Measurements from ENCODE around the gene RASA3.
"Not testable (repeated sequence)": the region's sequence is repeated elsewhere in the genome, so short reads cannot be mapped to it uniquely, and the experiment has no call there.

Gene RASA3

GRCh38 chr13:114020134-114020533, 112.3 kb downstream of the RASA3 start:
- not testable (repeated sequence) for DNase-seq (ENCODE audit: low spot score)

- peak; percentile 8 for DNase-seq (ENCODE audit: low spot score)
Observed at GRCh38 chr13:114019367-114019766, 113.1 kb downstream of the RASA3 start.

GRCh38 chr13:114018461-114019055, 113.9 kb downstream of the RASA3 start:
- DNase-seq (ENCODE audit: low spot score), result no peak

GRCh38 chr13:114017966-114018365, 114.5 kb downstream of the RASA3 start:
- no peak for DNase-seq (ENCODE audit: low spot score)

- no peak for DNase-seq (ENCODE audit: low spot score)
Observed at GRCh38 chr13:114017028-114017630, 115.3 kb downstream of the RASA3 start.

- DNase-seq (ENCODE audit: low spot score), result no peak
Observed at GRCh38 chr13:114016321-114017027, 115.9 kb downstream of the RASA3 start.

- DNase-seq (ENCODE audit: low spot score), result no peak
Observed at GRCh38 chr13:114015969-114016295, 116.5 kb downstream of the RASA3 start.

- DNase-seq (ENCODE audit: low spot score), result no peak
Observed at GRCh38 chr13:114015111-114015968, 117.1 kb downstream of the RASA3 start.

GRCh38 chr13:114013952-114014629, 118.3 kb downstream of the RASA3 start:
- DNase-seq (ENCODE audit: low spot score), result no peak

- no peak for DNase-seq (ENCODE audit: low spot score)
Observed at GRCh38 chr13:114013336-114013735, 119.1 kb downstream of the RASA3 start.

GRCh38 chr13:114012921-114013320, 119.5 kb downstream of the RASA3 start:
- no peak for DNase-seq (ENCODE audit: low spot score)

GRCh38 chr13:114012141-114012540, 120.3 kb downstream of the RASA3 start:
- no peak for DNase-seq (ENCODE audit: low spot score)

- no peak for DNase-seq (ENCODE audit: low spot score)
Observed at GRCh38 chr13:114011226-114011625, 121.2 kb downstream of the RASA3 start.

- DNase-seq (ENCODE audit: low spot score), result no peak
Observed at GRCh38 chr13:114010401-114011101, 121.9 kb downstream of the RASA3 start.

GRCh38 chr13:114009590-114010400, 122.6 kb downstream of the RASA3 start:
- no peak for DNase-seq (ENCODE audit: low spot score)

- no peak for DNase-seq (ENCODE audit: low spot score)
Observed at GRCh38 chr13:114008964-114009589, 123.3 kb downstream of the RASA3 start.

- DNase-seq (ENCODE audit: low spot score), result no peak
Observed at GRCh38 chr13:114007566-114007965, 124.9 kb downstream of the RASA3 start.

- no peak for DNase-seq (ENCODE audit: low spot score)
Observed at GRCh38 chr13:114005206-114005724, 127.2 kb downstream of the RASA3 start.

- DNase-seq (ENCODE audit: low spot score), result no peak
Observed at GRCh38 chr13:114004420-114005205, 127.8 kb downstream of the RASA3 start.
